ENCODE results near the gene LYZL1. TPM values are rescaled to one million over a fixed set of nuclear protein-coding genes. Genes with fewer than 3 reads are reported as not detected.
"Not testable (repeated sequence)": the region's sequence is repeated elsewhere in the genome, so short reads cannot be mapped to it uniquely, and the experiment has no call there.

Gene LYZL1
- polyA plus RNA-seq, 1 experiment = not detected

DNA sequence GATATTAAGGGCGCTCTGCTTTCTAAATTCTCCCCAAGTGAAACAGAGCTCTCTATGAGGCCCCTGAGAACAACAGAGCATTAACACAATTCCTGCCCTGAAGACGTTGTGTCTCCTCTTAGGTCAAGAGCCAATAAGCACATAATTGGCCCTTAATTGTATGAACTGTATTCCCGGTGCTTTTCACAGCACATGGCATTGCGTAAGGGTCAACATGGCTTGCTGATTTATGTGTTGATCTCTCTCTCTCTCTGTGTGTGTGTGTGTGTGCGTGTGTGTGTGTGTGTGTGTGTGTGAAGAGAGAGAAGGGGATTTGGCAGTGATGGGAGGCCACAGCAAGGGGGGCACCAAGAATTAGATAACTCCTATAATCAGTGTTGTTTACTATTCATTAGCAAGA lies 40.5 kb downstream of the LYZL1 start:
- ChIA-PET CTCF (interaction anchor here (1.3 to 1.5 kb wide), 2 partner anchors 9 to 64 kb away, joined by 4 read pairs; no protein-coding TSS in a partner anchor), POLR2A (no interaction called here)
- TF ChIP-seq, protein P1, sequence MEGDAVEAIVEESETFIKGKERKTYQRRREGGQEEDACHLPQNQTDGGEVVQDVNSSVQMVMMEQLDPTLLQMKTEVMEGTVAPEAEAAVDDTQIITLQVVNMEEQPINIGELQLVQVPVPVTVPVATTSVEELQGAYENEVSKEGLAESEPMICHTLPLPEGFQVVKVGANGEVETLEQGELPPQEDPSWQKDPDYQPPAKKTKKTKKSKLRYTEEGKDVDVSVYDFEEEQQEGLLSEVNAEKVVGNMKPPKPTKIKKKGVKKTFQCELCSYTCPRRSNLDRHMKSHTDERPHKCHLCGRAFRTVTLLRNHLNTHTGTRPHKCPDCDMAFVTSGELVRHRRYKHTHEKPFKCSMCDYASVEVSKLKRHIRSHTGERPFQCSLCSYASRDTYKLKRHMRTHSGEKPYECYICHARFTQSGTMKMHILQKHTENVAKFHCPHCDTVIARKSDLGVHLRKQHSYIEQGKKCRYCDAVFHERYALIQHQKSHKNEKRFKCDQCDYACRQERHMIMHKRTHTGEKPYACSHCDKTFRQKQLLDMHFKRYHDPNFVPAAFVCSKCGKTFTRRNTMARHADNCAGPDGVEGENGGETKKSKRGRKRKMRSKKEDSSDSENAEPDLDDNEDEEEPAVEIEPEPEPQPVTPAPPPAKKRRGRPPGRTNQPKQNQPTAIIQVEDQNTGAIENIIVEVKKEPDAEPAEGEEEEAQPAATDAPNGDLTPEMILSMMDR (IDR thresholded peaks at IDR 0.05; ENCODE audit: insufficient read depth, low read depth, low read length) = no peak
- H3K36me3 ChIP-seq (ENCODE audit: control insufficient read depth, insufficient read depth, low read length) = no peaks in the 10 kb centered on the region
- peaks cover 8% of the 10 kb centered on the region for H3K27me3 ChIP-seq (ENCODE audit: control insufficient read depth, insufficient read depth, low read length)
- no peak overlapping the region for H3K4me3 ChIP-seq (ENCODE audit: low read depth, low read length)
- DNase-seq (ENCODE audit: low read depth) = no peak

DNA sequence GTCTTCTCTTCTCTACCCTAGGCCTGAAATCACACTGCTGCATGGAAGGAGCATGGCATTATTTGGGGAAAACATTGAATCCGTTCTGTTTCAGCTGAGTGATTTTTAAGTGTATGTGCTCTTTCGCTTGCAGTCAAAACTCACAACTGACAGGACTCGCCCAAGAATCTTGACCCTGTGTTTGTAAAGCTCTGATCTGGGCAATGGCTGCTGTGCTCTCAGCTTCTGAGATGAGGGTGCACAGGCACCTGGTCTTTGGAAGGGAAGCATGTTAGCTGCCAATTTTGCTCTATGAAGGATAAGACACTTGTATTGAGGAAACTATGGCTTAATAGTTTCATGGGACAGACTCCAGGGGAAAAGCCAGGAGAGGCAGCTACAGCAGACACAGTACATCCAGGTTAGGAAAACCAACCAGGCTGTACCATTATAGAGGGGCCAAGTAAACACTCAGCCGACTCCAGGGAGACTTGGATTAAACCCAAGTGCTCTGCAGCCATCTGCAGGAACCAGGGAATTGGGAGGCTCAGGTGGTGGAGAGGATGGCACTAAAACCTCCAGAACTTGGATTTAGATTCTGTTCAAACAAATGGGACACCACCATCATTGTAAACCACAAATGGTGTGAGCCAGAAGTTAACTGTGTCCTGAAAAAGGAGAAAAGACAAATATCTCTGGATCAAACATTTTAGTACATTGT lies 43.3 kb downstream of the LYZL1 start:
- no peak overlapping the region for H3K4me3 ChIP-seq (ENCODE audit: low read depth, low read length)
- no peak for DNase-seq (ENCODE audit: low read depth)
- H3K27me3 ChIP-seq (ENCODE audit: control insufficient read depth, insufficient read depth, low read length) = peaks cover 6% of the 10 kb centered on the region
- TF ChIP-seq, protein P1 (IDR thresholded peaks at IDR 0.05; ENCODE audit: insufficient read depth, low read depth, low read length) = no peak
- ChIA-PET CTCF (no interaction called here), POLR2A (no interaction called here)
- H3K36me3 ChIP-seq (ENCODE audit: control insufficient read depth, insufficient read depth, low read length) = no peaks in the 10 kb centered on the region

DNA sequence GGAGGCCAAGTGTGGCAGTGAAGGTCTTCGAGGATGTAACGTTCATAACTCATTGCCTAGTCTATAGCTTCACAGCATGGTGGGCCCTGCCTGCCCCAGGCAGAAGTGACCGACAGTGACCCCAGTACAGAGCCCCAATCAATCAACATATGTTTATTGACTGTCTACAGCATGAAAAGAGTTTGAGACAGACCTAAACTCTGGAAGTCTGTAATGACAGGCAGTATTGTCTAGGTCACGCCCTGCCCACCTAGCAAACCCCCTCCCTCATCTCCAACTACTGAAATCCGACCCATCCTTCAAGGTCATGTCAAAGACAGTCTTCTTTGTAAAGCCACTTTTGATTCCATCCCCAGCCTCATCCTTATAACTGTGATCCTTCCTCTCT lies 43.9 kb downstream of the LYZL1 start:
- ChIA-PET POLR2A (no interaction called here), CTCF (no interaction called here)
- TF ChIP-seq, protein P1 (IDR thresholded peaks at IDR 0.05; ENCODE audit: insufficient read depth, low read depth, low read length) = no peak
- Histone ChIP-seq H3K27me3 (ENCODE audit: control insufficient read depth, insufficient read depth, low read length) (peaks cover 6% of the 10 kb centered on the region), H3K36me3 (ENCODE audit: control insufficient read depth, insufficient read depth, low read length) (no peaks in the 10 kb centered on the region), H3K4me3 (ENCODE audit: low read depth, low read length) (no peak overlapping the region)
- no peak for DNase-seq (ENCODE audit: low read depth)

DNA sequence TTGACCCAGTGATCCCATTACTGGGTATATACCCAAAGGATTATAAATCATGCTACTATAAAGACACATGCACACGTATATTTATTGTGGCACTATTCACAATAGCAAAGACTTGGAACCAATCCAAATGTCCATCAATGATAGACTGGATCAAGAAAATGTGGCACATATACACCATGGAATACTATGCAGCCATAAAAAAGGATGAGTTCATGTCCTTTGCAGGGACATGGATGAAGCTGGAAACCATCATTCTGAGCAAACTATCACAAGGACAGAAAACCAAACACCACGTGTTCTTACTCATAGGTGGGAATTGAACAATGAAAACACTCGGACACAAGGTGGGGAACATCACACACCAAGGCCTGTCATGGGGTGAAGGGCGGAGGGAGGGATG lies 48.7 kb downstream of the LYZL1 start:
- H3K36me3 ChIP-seq (ENCODE audit: control insufficient read depth, insufficient read depth, low read length); H3K27me3 ChIP-seq (ENCODE audit: control insufficient read depth, insufficient read depth, low read length); DNase-seq (ENCODE audit: low read depth); CTCF ChIA-PET; H3K4me3 ChIP-seq (ENCODE audit: low read depth, low read length); POLR2A ChIA-PET: not testable (repeated sequence)

DNA sequence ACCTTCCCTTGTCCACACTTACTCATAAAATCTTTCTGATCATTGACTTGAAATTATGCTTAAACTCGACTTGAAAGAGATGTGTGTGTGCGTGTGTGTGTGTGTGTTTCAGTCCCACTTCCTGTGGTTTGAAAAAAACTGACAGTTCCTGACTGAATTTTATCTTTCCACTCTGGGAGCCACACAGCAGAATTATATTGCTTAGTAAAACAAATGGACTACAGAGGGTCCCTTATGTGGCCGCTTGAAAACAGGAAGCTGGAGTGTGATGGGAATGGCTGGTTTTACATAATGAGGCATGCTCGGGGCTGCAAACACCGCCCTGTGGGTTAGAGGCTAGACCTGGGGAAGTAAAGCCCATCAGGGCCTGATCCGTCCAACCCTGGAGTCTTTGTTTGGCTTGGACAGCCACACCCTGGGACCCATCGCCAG lies 54.8 kb downstream of the LYZL1 start:
- Histone ChIP-seq H3K4me3 (ENCODE audit: low read depth, low read length) (no peak overlapping the region), H3K27me3 (ENCODE audit: control insufficient read depth, insufficient read depth, low read length) (peaks cover 7% of the 10 kb centered on the region), H3K36me3 (ENCODE audit: control insufficient read depth, insufficient read depth, low read length) (no peaks in the 10 kb centered on the region)
- ChIA-PET POLR2A (no interaction called here), CTCF (no interaction called here)
- TF ChIP-seq, protein P1 (IDR thresholded peaks at IDR 0.05; ENCODE audit: insufficient read depth, low read depth, low read length) = no peak
- DNase-seq (ENCODE audit: low read depth) = no peak

All from BJ (cell line).